HG03521 (cell line): ENCODE results near the gene ZNF385C.
"Not testable (repeated sequence)": the region's sequence is repeated elsewhere in the genome, so short reads cannot be mapped to it uniquely, and the experiment has no call there.

Experiments used
- ATAC-seq: cut with Tn5 transposase; IDR thresholded peaks from one replicate; pipeline ENCODE4 v1.9.1; 2021; ENCODE audit warnings: mild to moderate bottlenecking, moderate library complexity; ENCODE audit not compliant: unreplicated experiment

The ZNF385C gene

GRCh38 chr17:42025191-42025579 is 73.1 kb downstream of the ZNF385C start:
- ATAC-seq = no peak

GRCh38 chr17:42023524-42024349 is 74.5 kb downstream of the ZNF385C start:
- no peak for ATAC-seq

- not testable (repeated sequence) for ATAC-seq
These were observed 77.4 kb downstream of the ZNF385C start for GRCh38 chr17:42020845-42021244.

GRCh38 chr17:42019509-42020404 is 78.5 kb downstream of the ZNF385C start, which contains the start of gene NKIRAS2:
NKIRAS2 (plus strand) TSS chr17:42020090; CDS start chr17:42021578, 1,488 bp downstream.
- ATAC-seq = peak; percentile 49

- no peak for ATAC-seq
These were observed 79.3 kb downstream of the ZNF385C start for GRCh38 chr17:42018988-42019387.

- no peak for ATAC-seq
These were observed 79.9 kb downstream of the ZNF385C start for GRCh38 chr17:42018339-42018738.

- no peak for ATAC-seq
These were observed 80.4 kb downstream of the ZNF385C start for GRCh38 chr17:42017866-42018200.

- peak; percentile 79 for ATAC-seq
These were observed 81.1 kb downstream of the ZNF385C start, which contains the start of gene DNAJC7 for GRCh38 chr17:42016941-42017865. DNAJC7 (minus strand) TSS chr17:42017439; CDS start chr17:42017416, 23 bp downstream.

- ATAC-seq = no peak
These were observed 81.9 kb downstream of the ZNF385C start for GRCh38 chr17:42016411-42016831.

- not testable (repeated sequence) for ATAC-seq
These were observed 84.5 kb downstream of the ZNF385C start for GRCh38 chr17:42013740-42014139.

- ATAC-seq = not testable (repeated sequence)
These were observed 85.9 kb downstream of the ZNF385C start for GRCh38 chr17:42012363-42012762.

GRCh38 chr17:42010898-42011516 is 87.3 kb downstream of the ZNF385C start:
- ATAC-seq = no peak

- ATAC-seq = not testable (repeated sequence)
These were observed 88.0 kb downstream of the ZNF385C start for GRCh38 chr17:42010266-42010680.

- no peak for ATAC-seq
These were observed 89.1 kb downstream of the ZNF385C start for GRCh38 chr17:42009170-42009569.

GRCh38 chr17:42005166-42005565 is 93.1 kb downstream of the ZNF385C start:
- ATAC-seq = no peak

GRCh38 chr17:42002792-42003301 is 95.4 kb downstream of the ZNF385C start:
- ATAC-seq = no peak

GRCh38 chr17:42002175-42002791 is 96.0 kb downstream of the ZNF385C start:
- no peak for ATAC-seq

- no peak for ATAC-seq
These were observed 96.5 kb downstream of the ZNF385C start for GRCh38 chr17:42001729-42002128.

- ATAC-seq = no peak
These were observed 97.7 kb downstream of the ZNF385C start for GRCh38 chr17:42000413-42001133.
